Astrocyte (in vitro differentiated cells and primary cell): Measurements from ENCODE around the gene DOCK2. TPM values are rescaled to one million over a fixed set of nuclear protein-coding genes. Genes with fewer than 3 reads are reported as not detected.
"Not testable (repeated sequence)": the region's sequence is repeated elsewhere in the genome, so short reads cannot be mapped to it uniquely, and the experiment has no call there.

ENCODE experiments used
- DNase-seq: peaks from one replicate; pipeline ENCODE4 v3.0.0-alpha.2; 2010; ENCODE audit warnings: low read depth
- FAIRE-seq: peaks from 2 replicates; lab custom pipeline; 2011; peaks lifted over from hg19 to GRCh38; lab: Jason Lieb, UNC
- H2AFZ ChIP-seq: 2 replicates; pipeline ENCODE4 v1.6.0; 2012; ENCODE audit warnings: low read depth, low read length, inconsistent platforms
- H3K27ac ChIP-seq: 2 replicates; pipeline ENCODE4 v1.5.1; 2011; ENCODE audit warnings: low read depth, low read length, inconsistent platforms
- H3K27me3 ChIP-seq: 2 replicates; pipeline ENCODE4 v1.6.0; 2011; ENCODE audit warnings: low read length, inconsistent platforms; ENCODE audit not compliant: insufficient read depth
- H3K36me3 ChIP-seq: 2 replicates; pipeline ENCODE4 v1.5.1; 2011; ENCODE audit warnings: low read length, inconsistent platforms; ENCODE audit not compliant: insufficient read depth
- H3K4me1 ChIP-seq: 2 replicates; pipeline ENCODE4 v1.5.1; 2011; ENCODE audit warnings: low read length, inconsistent platforms; ENCODE audit not compliant: insufficient read depth
- H3K4me2 ChIP-seq: 2 replicates; pipeline ENCODE4 v1.6.0; 2012; ENCODE audit warnings: low read length, inconsistent platforms
- H3K4me3 ChIP-seq: 2 replicates; pipeline ENCODE4 v1.5.1; 2011; ENCODE audit warnings: low read depth, mild to moderate bottlenecking, low read length, inconsistent platforms; ENCODE audit not compliant: insufficient read depth
- H3K79me2 ChIP-seq: 2 replicates; pipeline ENCODE4 v1.6.0; 2012; ENCODE audit warnings: mild to moderate bottlenecking, low read length, inconsistent platforms; ENCODE audit not compliant: insufficient read depth
- H3K9ac ChIP-seq: 2 replicates; pipeline ENCODE4 v1.6.0; 2012; ENCODE audit warnings: mild to moderate bottlenecking, low read length, inconsistent platforms
- H3K9me3 ChIP-seq: 2 replicates; pipeline ENCODE4 v1.5.1; 2012; ENCODE audit warnings: low read depth, mild to moderate bottlenecking, low read length, inconsistent platforms; ENCODE audit not compliant: insufficient read depth
- H4K20me1 ChIP-seq: 2 replicates; pipeline ENCODE4 v1.6.0; 2012; ENCODE audit warnings: low read length, inconsistent platforms; ENCODE audit not compliant: insufficient read depth
- H3K27ac Mint-ChIP-seq: one replicate; pipeline ENCODE4 v1.8.0; 2021; ENCODE audit warnings: mild to moderate bottlenecking, mixed read lengths; ENCODE audit not compliant: unreplicated experiment
- H3K27me3 Mint-ChIP-seq: one replicate; pipeline ENCODE4 v1.8.0; 2021; ENCODE audit warnings: low read depth, mixed read lengths; ENCODE audit not compliant: unreplicated experiment
- H3K36me3 Mint-ChIP-seq: one replicate; pipeline ENCODE4 v1.8.0; 2021; ENCODE audit warnings: low read depth, mixed read lengths; ENCODE audit not compliant: unreplicated experiment
- H3K4me1 Mint-ChIP-seq: one replicate; pipeline ENCODE4 v1.8.0; 2021; ENCODE audit warnings: low read depth, mixed read lengths; ENCODE audit not compliant: unreplicated experiment
- H3K4me3 Mint-ChIP-seq: one replicate; pipeline ENCODE4 v1.8.0; 2021; ENCODE audit warnings: mild to moderate bottlenecking, moderate library complexity, mixed read lengths; ENCODE audit not compliant: unreplicated experiment
- H3K9me3 Mint-ChIP-seq: one replicate; pipeline ENCODE4 v1.8.0; 2021; ENCODE audit warnings: mild to moderate bottlenecking, mixed read lengths; ENCODE audit not compliant: unreplicated experiment
- CTCF ChIP-seq: IDR thresholded peaks from 2 replicates; pipeline ENCODE4 v1.5.1; 2011; ENCODE audit warnings: low read depth, mild to moderate bottlenecking, inconsistent platforms, low read length, moderate library complexity; ENCODE audit not compliant: insufficient read depth
- EZH2 ChIP-seq: IDR thresholded peaks from 2 replicates; pipeline ENCODE4 v1.6.1; 2012; ENCODE audit warnings: mild to moderate bottlenecking, low read length, inconsistent platforms; ENCODE audit not compliant: insufficient read depth
- total RNA-seq: library from RNA; stranded (reverse); gene quantifications from 2 replicates; pipeline ENCODE4 v1.2.1, GENCODE V29; 2021

The DOCK2 gene
- total RNA-seq, 1 donor from 2014 or later: 0.66 TPM

DNA sequence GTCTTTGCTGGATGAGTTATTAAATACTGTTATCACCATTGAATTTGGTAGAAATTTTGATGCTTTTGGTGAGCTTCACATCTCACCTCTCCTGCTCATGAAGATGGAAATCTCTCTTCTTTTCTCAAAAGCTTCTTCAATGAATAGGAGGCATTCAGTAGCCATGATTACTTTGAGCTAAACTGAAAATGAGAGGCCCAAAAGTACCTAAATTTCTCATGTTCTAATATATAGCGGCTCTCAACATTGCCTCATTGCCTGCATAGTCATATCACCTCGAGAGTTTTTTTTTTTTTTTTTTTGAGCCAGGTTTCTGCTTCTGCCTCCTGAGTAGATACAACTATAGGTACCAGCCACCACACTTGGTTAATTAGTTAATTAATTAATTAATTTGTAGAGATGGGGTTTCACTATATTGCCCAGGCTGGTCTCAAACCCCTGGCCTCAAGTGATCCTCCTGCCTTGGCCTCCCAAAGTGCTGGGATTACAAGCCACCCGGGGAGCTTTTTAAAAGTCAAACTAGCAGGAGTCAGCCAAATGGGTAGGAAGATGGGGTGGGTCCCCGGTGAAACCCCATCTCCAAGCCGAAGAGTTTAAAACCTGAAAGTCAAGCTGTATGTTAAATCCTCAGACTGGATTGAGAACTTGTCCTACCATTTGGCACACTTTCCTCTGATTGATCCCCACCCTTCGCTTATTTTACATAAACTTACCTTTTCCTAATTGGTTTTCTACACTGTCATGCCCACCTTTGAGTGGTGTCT lies 169.0 kb downstream of the DOCK2 start:
- TF ChIP-seq CTCF (no peak), EZH2 (no peak)
- Histone ChIP-seq H3K4me1 (peaks cover 33% of the 10 kb centered on the region), H3K36me3 (no peaks in the 10 kb centered on the region), H3K9me3 (no peaks in the 10 kb centered on the region), H3K79me2 (no peaks in the 10 kb centered on the region), H3K4me3 (no peak overlapping the region), H3K9ac (no peak overlapping the region), H3K4me2 (peak overlapping the region; percentile 74), H3K27me3 (no peaks in the 10 kb centered on the region), H2AFZ (no peak overlapping the region), H3K27ac (no peak overlapping the region), H4K20me1 (no peaks in the 10 kb centered on the region)
- peaks cover 17% of the 10 kb centered on the region for H3K4me1 Mint-ChIP-seq
- H3K27ac Mint-ChIP-seq: no peak overlapping the region
- no peaks in the 10 kb centered on the region for H3K36me3 Mint-ChIP-seq
- peaks cover 12% of the 10 kb centered on the region for H3K27me3 Mint-ChIP-seq
- H3K9me3 Mint-ChIP-seq: no peaks in the 10 kb centered on the region
- no peak for FAIRE-seq
- DNase-seq: no peak
- no peak overlapping the region for H3K4me3 Mint-ChIP-seq

DNA sequence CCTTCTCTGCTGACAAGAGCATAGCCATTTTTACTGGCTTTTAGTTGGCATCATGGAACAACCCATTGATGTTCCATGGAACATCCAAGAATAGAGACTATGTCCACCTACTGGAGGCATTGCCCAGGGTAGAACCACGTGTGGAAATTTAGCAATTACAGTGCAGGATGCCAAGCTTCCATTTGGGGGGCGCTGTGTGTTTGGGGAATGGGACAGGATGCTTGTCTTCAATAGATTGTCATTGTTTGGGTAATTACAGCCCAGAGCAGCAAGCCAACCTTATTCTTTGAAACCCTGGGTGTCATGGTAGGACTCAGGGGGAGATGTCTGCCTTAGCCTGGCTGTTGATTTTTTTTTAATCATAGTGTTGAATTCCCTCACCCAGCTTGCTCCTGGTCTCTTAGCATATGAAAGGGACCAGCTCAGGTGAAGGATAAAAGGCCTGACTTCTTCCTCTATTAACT lies 171.1 kb downstream of the DOCK2 start:
- Histone ChIP-seq H3K79me2 (no peaks in the 10 kb centered on the region), H3K4me3 (no peak overlapping the region), H4K20me1 (no peaks in the 10 kb centered on the region), H2AFZ (no peak overlapping the region), H3K4me1 (peaks cover 24% of the 10 kb centered on the region), H3K9ac (no peak overlapping the region), H3K27ac (no peak overlapping the region), H3K4me2 (no peak overlapping the region), H3K9me3 (no peaks in the 10 kb centered on the region), H3K36me3 (no peaks in the 10 kb centered on the region), H3K27me3 (no peaks in the 10 kb centered on the region)
- no peak overlapping the region for H3K4me3 Mint-ChIP-seq
- no peaks in the 10 kb centered on the region for H3K9me3 Mint-ChIP-seq
- no peak overlapping the region for H3K27ac Mint-ChIP-seq
- TF ChIP-seq CTCF (no peak), EZH2 (no peak)
- H3K4me1 Mint-ChIP-seq: peaks cover 17% of the 10 kb centered on the region
- H3K36me3 Mint-ChIP-seq: no peaks in the 10 kb centered on the region
- FAIRE-seq: no peak
- no peak for DNase-seq
- H3K27me3 Mint-ChIP-seq: peaks cover 12% of the 10 kb centered on the region

DNA sequence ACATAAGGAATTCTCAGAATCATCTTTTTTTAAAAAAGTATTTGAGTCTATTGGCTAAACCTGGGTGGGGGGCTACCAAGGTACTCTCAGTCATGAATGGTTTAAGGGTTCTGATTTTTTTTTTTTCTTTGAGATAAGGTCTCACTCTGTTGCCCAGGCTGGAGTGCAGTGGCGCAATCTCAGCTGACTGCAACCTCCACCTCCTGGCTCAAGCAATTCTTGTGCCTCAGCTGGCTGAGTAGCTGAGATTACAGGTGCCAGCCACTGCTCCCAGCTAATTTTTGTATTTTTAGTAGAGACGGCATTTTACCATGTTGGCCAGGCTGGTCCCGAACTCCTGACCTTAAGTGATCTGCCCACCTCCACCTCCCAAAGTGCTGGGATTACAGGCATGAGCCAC lies 171.8 kb downstream of the DOCK2 start:
- DNase-seq, H3K27me3 ChIP-seq, H3K4me2 ChIP-seq, H3K9me3 ChIP-seq, H3K79me2 ChIP-seq, H4K20me1 ChIP-seq, H3K36me3 Mint-ChIP-seq, H3K4me3 Mint-ChIP-seq, H3K9ac ChIP-seq, FAIRE-seq, H2AFZ ChIP-seq, H3K27ac Mint-ChIP-seq, H3K4me3 ChIP-seq, H3K27ac ChIP-seq, H3K36me3 ChIP-seq, H3K9me3 Mint-ChIP-seq: not testable (repeated sequence)
- peaks cover 17% of the 10 kb centered on the region for H3K4me1 ChIP-seq
- H3K27me3 Mint-ChIP-seq: peaks cover 14% of the 10 kb centered on the region
- H3K4me1 Mint-ChIP-seq: peaks cover 11% of the 10 kb centered on the region
